ENCODE results near the gene CDAN1.

DNA sequence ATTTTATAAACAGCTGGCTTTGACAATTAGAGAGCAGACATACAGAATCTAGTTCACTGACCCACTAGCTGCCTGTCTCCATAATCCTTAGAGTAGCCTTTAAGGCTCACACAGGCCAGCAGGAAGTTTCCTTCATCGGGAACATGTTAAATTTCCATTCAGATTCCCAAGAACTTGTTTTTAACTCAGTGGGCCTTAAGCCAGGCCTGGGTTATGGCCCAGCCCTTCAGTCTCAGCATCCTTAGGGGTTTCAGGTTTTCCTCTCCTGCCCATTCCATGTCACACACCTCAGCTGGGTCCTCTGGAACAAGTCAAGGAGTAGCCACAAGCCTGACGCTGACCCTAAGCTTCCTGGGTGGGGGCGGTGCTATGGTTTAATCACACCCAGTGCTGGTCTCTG is 15.0 kb downstream of the CDAN1 start:
- TF ChIP-seq CTCF (IDR thresholded peaks at IDR 0.05; ENCODE audit: insufficient read depth, low read depth, low read length) = no peak
- no peak for TF ChIP-seq EZH2 (IDR thresholded peaks at IDR 0.05; ENCODE audit: insufficient read depth, low read length)
